GM12878 (cell line): ENCODE data around the gene UGGT2. TPM values are rescaled to one million over a fixed set of nuclear protein-coding genes. Genes with fewer than 3 reads are reported as not detected.

Experiments
- ATAC-seq: fragments of 200-7000 bp; cut with Tn5 transposase; 3 replicates; pipeline ENCODE4 v1.9.1; 2020; ENCODE audit warnings: mild to moderate bottlenecking, moderate library complexity
- BruUV-seq: library from RNA; stranded (reverse); fragments of 400-500 nt; replicated peaks from 2 replicates; lab custom pipeline; 2021; lab: Mats Ljungman, UMichigan
- CTCF ChIA-PET: fragments of 300-600 bp; sonication (Branson Sonifier 250); formaldehyde crosslinking; extraction: SDS; loops from one replicate; lab custom pipeline; 2021; ENCODE audit warnings: inconsistent platforms; lab: Yijun Ruan, JAX
- POLR2A ChIA-PET: fragments of 350-600 bp; formaldehyde crosslinking; extraction: SDS; loops from one replicate; lab custom pipeline; 2021; ENCODE audit warnings: inconsistent platforms; lab: Charles Lee
- RAD21 ChIA-PET: fragments of 300-600 bp; sonication (Branson Sonifier 250); formaldehyde crosslinking; loops from one replicate; lab custom pipeline; 2023; ENCODE audit warnings: antibody characterized with exemption; ENCODE audit not compliant: unreplicated experiment; lab: Charles Lee
- SMC1A ChIA-PET: fragments of 300-600 bp; sonication (Branson Sonifier 250); formaldehyde crosslinking; loops from one replicate; lab custom pipeline; 2023; ENCODE audit not compliant: unreplicated experiment, uncharacterized antibody; lab: Charles Lee
- DNase-seq: peaks from one replicate; pipeline ENCODE4 v3.0.0-alpha.2; 2011; ENCODE audit warnings: low read depth, low spot score
- FAIRE-seq: peaks from 3 replicates; lab custom pipeline; 2011; peaks lifted over from hg19 to GRCh38; lab: Jason Lieb, UNC
- H2AFZ ChIP-seq: 2 replicates; pipeline ENCODE4 v1.6.0; 2011; ENCODE audit warnings: low read depth, low read length, control low read depth; ENCODE audit not compliant: control insufficient read depth
- H3K27ac ChIP-seq: 2 replicates; pipeline ENCODE4 v1.5.1; 2011; ENCODE audit warnings: control low read depth; ENCODE audit not compliant: control insufficient read depth, insufficient read depth
- H3K27me3 ChIP-seq, 2 experiments: replicated peaks in 1 of 2; 2 replicates each; pipeline versions ENCODE4 v1.6.0 to v1.6.1; 2011; ENCODE audit warnings: low read length in 1 of 2; ENCODE audit not compliant: control insufficient read depth in 2 of 2, insufficient read depth in 2 of 2
- H3K36me3 ChIP-seq, 2 experiments: 2 replicates each; pipeline ENCODE4 v1.5.1; 2011; ENCODE audit warnings: low read length in 1 of 2; ENCODE audit not compliant: control insufficient read depth in 2 of 2, insufficient read depth in 2 of 2
- H3K4me1 ChIP-seq: 2 replicates; pipeline ENCODE4 v1.6.1; 2011; ENCODE audit warnings: mild to moderate bottlenecking, low read length, moderate library complexity, mixed read lengths; ENCODE audit not compliant: control insufficient read depth, insufficient read depth
- H3K4me2 ChIP-seq: 2 replicates; pipeline ENCODE4 v1.6.0; 2011; ENCODE audit warnings: control low read depth; ENCODE audit not compliant: control insufficient read depth, insufficient read depth
- H3K4me3 ChIP-seq: fragments of 200-600 bp; sonication (generic); 2 replicates; pipeline ENCODE4 v1.5.1; 2016
- H3K79me2 ChIP-seq: 2 replicates; pipeline ENCODE4 v1.6.0; 2011; ENCODE audit warnings: low read length; ENCODE audit not compliant: control insufficient read depth, insufficient read depth
- H3K9ac ChIP-seq: 2 replicates; pipeline ENCODE4 v1.8.0; 2011; ENCODE audit warnings: low read length, control low read depth, mixed read lengths; ENCODE audit not compliant: control insufficient read depth, insufficient read depth
- H3K9me3 ChIP-seq: replicated peaks from 3 replicates; pipeline ENCODE4 v1.5.1; 2011; ENCODE audit warnings: mild to moderate bottlenecking, low read length; ENCODE audit not compliant: control insufficient read depth, insufficient read depth
- H4K20me1 ChIP-seq: 2 replicates; pipeline ENCODE4 v1.6.0; 2011; ENCODE audit not compliant: control insufficient read depth, insufficient read depth
- CBX5 ChIP-seq: sonication (generic); IDR thresholded peaks from 2 replicates; pipeline ENCODE4 v1.6.1; 2016; ENCODE audit warnings: low read depth, moderate library complexity, mild to moderate bottlenecking, inconsistent platforms
- EP300 ChIP-seq, 2 experiments: fragments of 150-350 bp in 1 of 2; IDR thresholded peaks; 2 replicates each; pipeline ENCODE4 v1.6.1; 2011 to 2012; ENCODE audit warnings: low read depth in 2 of 2, low read length in 2 of 2, borderline replicate concordance in 1 of 2, improper control_type of control experiment in 1 of 2, inconsistent platforms in 1 of 2; ENCODE audit not compliant: control insufficient read depth in 1 of 2
- POU2F2 ChIP-seq: IDR thresholded peaks from 3 replicates; pipeline ENCODE4 v1.6.1; 2011; ENCODE audit warnings: low read depth, mild to moderate bottlenecking, low read length, borderline replicate concordance
- RCOR1 ChIP-seq: conservative IDR thresholded peaks from 2 replicates; pipeline ENCODE4 v1.6.1; 2012; ENCODE audit warnings: low read depth, low read length, improper control_type of control experiment
- STAT3 ChIP-seq: IDR thresholded peaks from 2 replicates; pipeline ENCODE4 v1.6.1; 2011; ENCODE audit warnings: low read depth, low read length, improper control_type of control experiment
- YBX1 ChIP-seq: fragments of 450-650 bp; IDR thresholded peaks from 2 replicates; pipeline ENCODE4 v1.6.1; 2016; ENCODE audit warnings: antibody characterized with exemption
- WGBS: methylation state at CpG from one replicate; pipeline ENCODE4 v1.1.6; 2016; ENCODE audit warnings: low lambda C conversion rate; ENCODE audit not compliant: insufficient replicate concordance, insufficient coverage; ENCODE audit errors: missing lambda C conversion rate; 5-methylcytosine and 5-hydroxymethylcytosine counted together
- in situ Hi-C: fragments of 300-500 bp; cut with MboI; formaldehyde crosslinking; loops from 9 replicates; pipeline ENCODE4 v1.14.3; 2018; ENCODE audit warnings: mixed read lengths
- intact Hi-C: fragments of 100-400 bp; cut with micrococcal nuclease; formaldehyde crosslinking; loops from one replicate; pipeline ENCODE4 v1.14.2; 2022; ENCODE audit not compliant: unreplicated experiment
- polyA plus RNA-seq, 11 experiments: library from polyadenylated mRNA; depleted of rRNA in 4 of 11; unstranded in 6 of 11; stranded (reverse) in 5 of 11; fragments of >200 nt; fragmentation: Nextera tagmentation in 4 of 11; fragmentation: Illumina TruSeq in 1 of 11; extraction: Ambion mirVana in 4 of 11; extraction: Trizol in 1 of 11; gene quantifications; 1 replicate in 1 of 11; 2 replicates in 10 of 11; pipeline versions ENCODE4 v1.2.1 to v1.2.3, GENCODE V29; 2011 to 2016; ENCODE audit warnings: inconsistent platforms in 2 of 11, missing spikeins in 2 of 11, low read depth in 1 of 11
- total RNA-seq, 4 experiments: library from RNA; depleted of rRNA in 3 of 4; stranded (reverse); fragments of >200 nt in 3 of 4; fragmentation: Illumina TruSeq in 1 of 4; extraction: Trizol in 1 of 4; gene quantifications; 2 replicates each; pipeline versions ENCODE4 v1.2.1 to v1.2.3, GENCODE V29; 2013 to 2021

Gene UGGT2
- total and polyA plus RNA-seq, 10 of the 15 experiments (the other 5 are each of a cell fraction or from before 2014, with no cell fraction given) = 4.9 to 29.0 (median 17.3) TPM

DNA sequence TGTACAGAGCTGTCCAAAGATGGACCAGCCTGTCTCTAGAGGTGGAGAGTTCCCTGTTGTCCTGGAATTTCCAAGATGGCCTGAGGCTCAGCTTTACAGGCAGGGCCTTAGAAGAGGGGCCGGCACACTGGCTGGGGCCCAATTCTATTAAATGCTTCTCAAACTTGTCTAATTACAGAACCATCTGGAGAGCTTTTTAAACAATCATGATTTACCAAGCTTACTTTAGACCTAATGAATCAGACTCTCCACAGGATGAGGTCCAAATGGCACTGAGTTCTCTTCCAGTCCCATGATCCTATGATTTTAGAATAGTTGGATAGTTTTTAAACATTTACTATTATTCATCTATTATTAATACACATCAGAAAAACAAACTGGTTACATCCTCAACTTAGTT lies 252.8 kb downstream of the UGGT2 start:
- Histone ChIP-seq H3K9ac (no peak overlapping the region), H3K27ac (no peak overlapping the region), H2AFZ (no peak overlapping the region), H3K27me3 (no peaks in the 10 kb centered on the region), H3K36me3 (no peaks in the 10 kb centered on the region), H3K79me2 (no peaks in the 10 kb centered on the region), H4K20me1 (no peaks in the 10 kb centered on the region), H3K4me3 (no peak overlapping the region)
- ATAC-seq (no peak), DNase-seq (no peak)
- BruUV-seq = no TSS peak
- CTCF ChIA-PET = interaction anchor here (1.4 to 2.0 kb wide), 2 partner anchors 12 to 33 kb away, joined by 3 to 5 read pairs; no protein-coding TSS in a partner anchor
- intact Hi-C loops = no loop called here
- no peak for TF ChIP-seq CBX5
- no peak for TF ChIP-seq YBX1
- no peak for TF ChIP-seq EP300 (IDR thresholded peaks at IDR 0.05; ENCODE audit: borderline replicate concordance in 1 of 2, control insufficient read depth in 1 of 2, low read depth in 2 of 2, low read length in 2 of 2)
- no peak for TF ChIP-seq RCOR1
- no peak for TF ChIP-seq POU2F2
- TF ChIP-seq, all 136 proteins: peak for 0
- in situ Hi-C loops = no loop called here
- no peak for FAIRE-seq
- WGBS = 94% methylated on average over 1 of the region's 1 CpG
- no peaks in the 10 kb centered on the region for H3K9me3 ChIP-seq
- H3K4me1 ChIP-seq = no peaks in the 10 kb centered on the region
- ChIA-PET RAD21 (no interaction called here), POLR2A (no interaction called here), SMC1A (interaction anchor here (1.0 to 1.1 kb wide), 2 partner anchors 19 to 22 kb away, joined by 3 read pairs; no protein-coding TSS in a partner anchor)
- H3K4me2 ChIP-seq = no peak overlapping the region

GRCh38 chr13:95797016-95797415 lies 256.2 kb downstream of the UGGT2 start:
- WGBS = 96% methylated on average over 2 of the region's 2 CpGs
- CTCF ChIA-PET = interaction anchor here (0.6 kb wide), 1 partner anchor 153 kb away, joined by 3 read pairs; no protein-coding TSS in a partner anchor
- RAD21 ChIA-PET = no interaction called here
- FAIRE-seq (no peak), DNase-seq (no peak), ATAC-seq (no peak)
- no peak overlapping the region for H3K4me3 ChIP-seq
- TF ChIP-seq POU2F2 = no peak
- TF ChIP-seq STAT3 = no peak
- H3K4me2 ChIP-seq = no peak overlapping the region
- H3K27ac ChIP-seq = no peak overlapping the region
- BruUV-seq = no TSS peak
- intact Hi-C loops = no loop called here
- SMC1A ChIA-PET = no interaction called here
- H2AFZ ChIP-seq = no peak overlapping the region
- no peaks in the 10 kb centered on the region for H3K9me3 ChIP-seq
- no peaks in the 10 kb centered on the region for H4K20me1 ChIP-seq
- in situ Hi-C loops = no loop called here
- no peaks in the 10 kb centered on the region for H3K79me2 ChIP-seq
- H3K9ac ChIP-seq = no peak overlapping the region
- H3K36me3 ChIP-seq = peaks cover 4 to 8% of the 10 kb centered on the region in 2 experiments; a peak in 3 of 4 replicates
- H3K27me3 ChIP-seq = no peaks in the 10 kb centered on the region
- POLR2A ChIA-PET = no interaction called here
- no peaks in the 10 kb centered on the region for H3K4me1 ChIP-seq
